HG02642 (cell line): ENCODE measurements around the gene DERA.
A peak's percentile ranks its signal among the peaks of the same experiment; 100 is the strongest.
"Not testable (repeated sequence)": the region's sequence is repeated elsewhere in the genome, so short reads cannot be mapped to it uniquely, and the experiment has no call there.

Experiments
- ATAC-seq: cut with Tn5 transposase; IDR thresholded peaks from one replicate; pipeline ENCODE4 v1.9.1; 2021; ENCODE audit warnings: mild to moderate bottlenecking; ENCODE audit not compliant: unreplicated experiment, poor library complexity

Gene DERA

GRCh38 chr12:15910864-15911721, at the start of gene DERA:
DERA (plus strand) TSS chr12:15911332; CDS start chr12:15911384, 52 bp downstream.
- ATAC-seq: peak; percentile 97

GRCh38 chr12:15861404-15861803, 49.7 kb upstream of the DERA start:
- ATAC-seq: no peak

GRCh38 chr12:15862840-15863239, 48.3 kb upstream of the DERA start:
- ATAC-seq: no peak

- no peak for ATAC-seq
These were observed 47.8 kb upstream of the DERA start for GRCh38 chr12:15863372-15863771.

GRCh38 chr12:15863984-15864383, 47.1 kb upstream of the DERA start:
- peak; percentile 93 for ATAC-seq

- no peak for ATAC-seq
These were observed 42.9 kb upstream of the DERA start for GRCh38 chr12:15868186-15868585.

- no peak for ATAC-seq
These were observed 37.6 kb upstream of the DERA start for GRCh38 chr12:15873556-15873955.

GRCh38 chr12:15874556-15875145, 36.5 kb upstream of the DERA start:
- ATAC-seq: not testable (repeated sequence)

- no peak for ATAC-seq
These were observed 35.3 kb upstream of the DERA start for GRCh38 chr12:15875863-15876262.

GRCh38 chr12:15879413-15879812, 31.7 kb upstream of the DERA start:
- ATAC-seq: no peak

GRCh38 chr12:15880721-15881120, 30.4 kb upstream of the DERA start:
- no peak for ATAC-seq

- ATAC-seq: peak; percentile 98
These were observed 28.8 kb upstream of the DERA start, which contains the start of gene STRAP for GRCh38 chr12:15882118-15882971. STRAP (plus strand) TSS chr12:15882387; CDS start chr12:15882708, 321 bp downstream.

- ATAC-seq: no peak
These were observed 27.6 kb upstream of the DERA start for GRCh38 chr12:15883536-15883935.

GRCh38 chr12:15886372-15887042, 24.6 kb upstream of the DERA start:
- no peak for ATAC-seq

GRCh38 chr12:15887043-15887817, 23.9 kb upstream of the DERA start:
- ATAC-seq: no peak

GRCh38 chr12:15892645-15893259, 18.4 kb upstream of the DERA start:
- no peak for ATAC-seq

GRCh38 chr12:15893260-15893659, 17.9 kb upstream of the DERA start:
- ATAC-seq: no peak

- ATAC-seq: no peak
These were observed 14.3 kb upstream of the DERA start for GRCh38 chr12:15896867-15897266.

GRCh38 chr12:15897433-15897832, 13.7 kb upstream of the DERA start:
- no peak for ATAC-seq
